CD4-positive, alpha-beta T cell treated with Interleukin-15 for 4 hours (primary cell): ENCODE results near the gene SHROOM3.

Source experiments
- DNase-seq: peaks from one replicate; pipeline ENCODE4 v3.0.0-alpha.2; 2020; ENCODE audit warnings: low spot score

The SHROOM3 gene

DNA sequence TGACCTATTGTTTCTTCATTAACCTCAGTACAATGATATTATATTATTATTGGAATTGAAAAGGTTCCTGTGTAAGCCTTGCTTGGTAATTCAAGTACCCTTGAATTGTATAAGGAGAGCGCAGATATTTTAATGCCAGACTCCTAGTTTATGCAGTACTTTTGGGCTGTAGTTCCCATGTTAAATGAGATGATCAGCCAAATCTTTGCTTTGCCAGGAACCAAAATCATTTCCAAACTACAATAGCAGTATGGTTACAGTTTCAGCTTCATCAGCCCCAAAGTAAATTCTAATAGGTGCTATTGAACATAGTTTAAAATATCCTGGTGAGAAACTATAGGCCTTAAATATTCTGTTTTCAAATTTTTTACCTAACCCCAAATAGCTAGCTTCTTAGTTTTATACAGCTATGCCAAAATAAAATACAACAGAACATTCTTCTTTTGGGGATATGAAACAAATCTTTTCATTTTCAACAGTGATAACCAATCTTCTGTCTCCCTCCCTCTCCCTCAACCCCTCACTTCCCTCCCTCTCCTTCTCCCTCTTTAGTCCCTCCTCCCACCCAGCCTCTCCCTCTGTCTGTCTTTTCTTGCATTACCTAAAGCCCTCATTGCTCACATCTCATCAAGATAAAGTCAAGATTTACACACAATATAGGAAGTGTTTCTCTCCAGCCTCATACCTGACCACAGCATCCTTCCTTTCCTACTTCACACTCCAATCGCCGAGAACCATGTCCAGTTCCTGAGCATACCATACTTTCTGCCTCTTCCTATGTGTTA, 190.1 kb downstream of the SHROOM3 start:
- no peak for DNase-seq

- DNase-seq, result no peak
Observed at GRCh38 chr4:76626686-76627465, 191.8 kb downstream of the SHROOM3 start.

GRCh38 chr4:76628251-76628650, 193.2 kb downstream of the SHROOM3 start:
- DNase-seq, result no peak

- no peak for DNase-seq
Observed at GRCh38 chr4:76630741-76631140, 195.7 kb downstream of the SHROOM3 start.

DNA sequence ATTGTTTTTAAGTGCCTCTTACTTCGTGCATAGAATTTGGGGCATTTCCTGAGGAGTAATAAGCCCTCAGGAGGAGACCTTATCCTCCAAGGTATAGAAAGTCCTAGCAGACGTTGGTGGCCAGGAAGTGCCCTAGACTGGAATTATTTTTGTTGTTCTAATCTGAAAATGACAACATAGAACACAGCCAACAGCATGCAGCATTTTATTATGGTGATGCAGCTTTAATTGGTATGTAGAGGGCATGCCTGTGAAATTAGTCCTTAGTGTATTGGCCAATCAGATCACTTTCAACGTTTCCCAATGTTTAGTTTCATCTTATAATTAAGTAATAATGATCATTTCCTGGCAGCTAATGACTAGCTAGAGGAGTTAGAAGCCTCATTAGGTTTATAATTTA, 199.2 kb downstream of the SHROOM3 start:
- no peak for DNase-seq

DNA sequence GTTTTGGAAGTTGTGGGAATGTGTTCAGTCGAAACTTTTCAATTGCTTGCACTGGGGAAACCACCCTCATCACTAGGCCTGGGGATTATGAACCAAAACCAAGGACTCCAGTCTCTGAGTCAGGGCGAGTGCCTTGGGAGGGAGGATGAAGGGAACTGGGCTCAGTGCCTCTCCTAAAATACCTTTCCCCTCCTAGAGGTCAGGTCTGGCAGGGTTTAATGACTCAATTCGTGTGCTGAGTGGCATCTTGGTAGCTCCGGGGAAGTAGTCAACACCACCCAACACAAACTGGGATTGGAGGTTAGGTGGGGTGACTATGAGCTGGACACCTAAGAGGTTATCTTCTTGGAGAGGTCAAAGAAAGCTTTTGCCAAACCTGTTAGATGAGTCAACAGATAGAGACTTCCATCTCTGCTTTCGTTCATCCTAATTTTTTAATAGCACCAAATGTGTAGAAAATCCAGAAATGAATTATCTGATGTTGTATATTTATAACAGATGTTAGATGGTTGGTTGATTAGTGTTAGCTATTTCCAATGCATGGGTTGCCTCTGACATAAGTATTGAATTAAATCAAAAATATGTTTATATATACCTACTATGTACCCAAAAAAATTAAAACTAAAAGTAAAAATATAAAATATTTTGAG, 202.8 kb downstream of the SHROOM3 start:
- DNase-seq, result no peak

GRCh38 chr4:76639288-76639687, 204.3 kb downstream of the SHROOM3 start:
- DNase-seq, result no peak

- no peak for DNase-seq
Observed at GRCh38 chr4:76640353-76640910, 205.4 kb downstream of the SHROOM3 start.

DNA sequence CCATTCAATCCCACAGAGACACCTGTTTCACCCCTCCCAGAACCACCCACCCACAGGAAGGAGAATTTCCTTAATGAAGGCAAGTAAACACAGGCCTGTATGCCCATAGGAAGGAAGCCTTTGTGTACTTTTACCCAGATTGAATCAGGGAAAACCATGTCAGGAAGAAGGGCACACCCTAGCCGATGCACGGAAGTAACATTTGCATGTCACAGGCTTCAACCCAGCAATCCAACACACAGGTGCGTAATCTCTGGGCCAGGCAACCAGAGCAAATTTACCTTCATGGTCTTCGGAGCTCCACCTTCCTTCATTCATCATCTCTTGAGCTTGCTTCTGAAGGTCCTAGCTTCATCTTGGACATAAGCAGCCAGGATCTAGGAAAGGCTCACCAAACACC, 206.3 kb downstream of the SHROOM3 start:
- no peak for DNase-seq

DNA sequence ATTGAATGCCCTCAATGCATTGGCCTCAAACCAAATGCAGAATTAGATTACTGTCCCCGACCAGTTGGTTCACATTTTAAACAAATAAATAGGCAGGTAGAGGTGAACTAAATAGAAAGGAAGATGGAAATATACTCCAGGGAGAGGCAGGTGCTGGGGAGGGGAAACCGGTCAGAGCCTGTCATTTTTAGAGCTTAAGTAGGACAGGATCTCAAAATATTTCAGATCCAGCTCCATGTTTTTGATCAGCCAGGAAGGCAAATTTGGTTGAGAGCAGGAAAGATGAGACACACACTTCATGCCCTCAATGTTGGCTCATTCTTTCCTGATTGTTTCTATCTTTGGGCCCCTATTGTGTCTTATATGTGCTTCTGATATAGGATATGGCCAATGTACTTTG, 206.7 kb downstream of the SHROOM3 start:
- DNase-seq, result no peak

GRCh38 chr4:76644831-76645485, 209.9 kb downstream of the SHROOM3 start:
- no peak for DNase-seq

DNA sequence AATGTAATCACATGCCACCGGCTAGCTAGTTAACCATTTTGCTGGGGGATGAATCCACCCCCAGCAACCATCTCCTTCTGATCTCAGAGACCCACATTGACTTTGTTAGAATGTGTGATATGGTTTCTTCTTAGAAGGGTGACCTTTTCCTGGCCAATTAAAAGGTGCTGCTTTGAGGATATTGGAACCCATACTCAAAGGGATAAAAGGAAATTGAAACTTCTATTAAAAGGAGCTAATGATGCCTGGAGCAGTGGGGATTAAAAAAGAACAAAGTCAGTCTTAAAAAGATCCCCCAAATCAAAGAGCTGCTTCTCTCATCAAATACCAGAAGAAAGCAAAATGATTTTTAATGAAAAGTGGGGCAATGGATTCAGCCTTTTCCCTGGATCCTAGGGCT, 214.1 kb downstream of the SHROOM3 start:
- no peak for DNase-seq

- no peak for DNase-seq
Observed at GRCh38 chr4:76651616-76652015, 216.6 kb downstream of the SHROOM3 start.

DNA sequence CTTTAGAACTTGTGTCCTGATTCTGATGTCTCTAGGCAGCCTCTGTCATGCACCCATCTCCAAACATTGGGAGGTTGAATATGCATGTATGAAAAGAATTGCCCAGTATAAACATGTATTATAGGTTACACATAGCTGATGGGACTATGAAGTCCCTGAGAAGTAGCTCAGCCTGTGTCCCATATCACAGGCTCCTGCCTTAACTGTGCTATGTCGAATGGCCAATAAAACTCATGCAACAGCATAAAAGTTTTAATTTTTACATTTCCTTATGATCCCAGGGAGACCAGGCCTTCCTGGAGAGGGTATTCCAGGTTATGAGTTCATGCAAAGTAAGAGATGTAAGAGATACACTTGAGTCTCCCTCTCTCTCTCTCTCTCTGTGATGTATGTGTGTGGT, 217.4 kb downstream of the SHROOM3 start:
- DNase-seq, result no peak

- DNase-seq, result no peak
Observed at GRCh38 chr4:76654084-76654483, 219.1 kb downstream of the SHROOM3 start.

DNA sequence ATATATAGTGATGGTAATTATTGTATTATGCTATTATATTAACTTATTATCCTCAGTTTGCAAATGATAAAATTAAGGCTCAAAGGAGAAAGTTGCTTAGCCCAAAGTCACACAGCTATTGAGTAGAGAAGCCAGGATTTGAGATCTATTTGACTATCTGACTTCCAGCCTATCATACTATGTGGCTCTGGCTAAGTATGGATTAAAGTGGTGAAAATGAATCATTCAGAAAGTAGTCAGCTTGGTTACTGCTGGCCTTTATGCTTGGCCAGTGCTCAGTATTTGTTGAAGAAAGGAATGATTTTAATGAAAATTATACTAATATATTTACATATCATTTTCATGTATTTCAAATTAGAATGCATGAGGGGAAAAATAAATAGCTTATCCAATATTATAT, 219.8 kb downstream of the SHROOM3 start:
- no peak for DNase-seq

DNA sequence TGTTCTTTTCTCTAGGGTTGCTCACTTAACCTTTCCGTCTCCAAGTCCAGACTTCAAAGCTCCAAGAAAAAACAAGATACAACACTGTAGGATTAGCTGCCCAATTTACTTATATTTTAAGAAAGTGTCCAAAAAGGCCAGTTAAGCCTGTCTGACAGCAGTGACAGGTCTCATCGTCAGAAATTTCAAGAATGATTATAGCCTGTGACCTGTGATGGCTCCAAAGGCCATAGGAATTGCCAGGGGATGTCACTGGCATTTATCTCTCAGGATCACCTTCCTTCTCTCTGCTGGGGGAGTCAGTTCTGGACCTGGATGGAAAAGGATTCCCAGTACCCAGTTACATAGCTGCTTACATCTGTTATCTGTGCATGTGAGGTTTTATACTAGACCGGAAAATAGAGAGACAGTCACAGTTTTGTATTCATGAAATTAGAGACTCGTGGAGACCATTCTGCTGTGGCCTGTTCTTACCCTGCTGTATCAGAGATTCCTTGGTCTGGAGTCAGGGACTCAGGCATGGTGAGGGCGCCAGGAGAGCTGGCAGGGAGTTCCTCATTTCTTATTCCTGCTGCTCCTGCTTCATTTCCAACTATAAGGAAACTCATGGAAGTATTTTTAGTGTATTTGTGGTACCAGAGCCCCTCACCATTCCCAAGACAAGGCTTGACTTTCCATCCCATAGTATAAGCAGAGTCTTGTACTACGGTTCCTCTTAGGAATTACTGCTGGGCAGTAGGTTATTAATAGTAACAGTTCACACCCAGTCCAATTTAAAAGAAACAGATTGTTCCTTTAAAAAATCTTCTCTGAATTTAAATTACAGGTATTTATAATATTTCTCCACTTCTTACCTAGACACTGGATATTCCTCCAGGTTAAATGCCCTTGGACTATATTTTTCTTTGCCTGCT, 220.8 kb downstream of the SHROOM3 start:
- DNase-seq, result no peak

- DNase-seq, result no peak
Observed at GRCh38 chr4:76657443-76657842, 222.4 kb downstream of the SHROOM3 start.

- no peak for DNase-seq
Observed at GRCh38 chr4:76658231-76659102, 223.4 kb downstream of the SHROOM3 start.

- DNase-seq, result no peak
Observed at GRCh38 chr4:76659103-76659490, 224.1 kb downstream of the SHROOM3 start.
